Fibroblast of villous mesenchyme (primary cell): ENCODE measurements around the gene ITPK1. TPM values are rescaled to one million over a fixed set of nuclear protein-coding genes. Genes with fewer than 3 reads are reported as not detected.

ENCODE experiments used
- DNase-seq: peaks from one replicate; pipeline ENCODE4 v3.0.0-alpha.2; 2010; ENCODE audit warnings: low read depth
- H3K4me3 ChIP-seq: 2 replicates; pipeline ENCODE4 v1.5.1; 2011; ENCODE audit warnings: low read depth, mild to moderate bottlenecking, low read length
- total RNA-seq: library from RNA; depleted of rRNA; stranded (reverse); fragments of >200 nt; gene quantifications from 2 replicates; pipeline ENCODE4 v1.2.3, GENCODE V29; 2012
- TF ChIP-seq, protein P1 (sequence below): IDR thresholded peaks from 2 replicates; pipeline ENCODE4 v1.5.1; 2012; ENCODE audit warnings: low read depth, mild to moderate bottlenecking, low read length; ENCODE audit not compliant: insufficient read depth

Gene ITPK1
- total RNA-seq, 1 donor: 15.5 TPM

DNA sequence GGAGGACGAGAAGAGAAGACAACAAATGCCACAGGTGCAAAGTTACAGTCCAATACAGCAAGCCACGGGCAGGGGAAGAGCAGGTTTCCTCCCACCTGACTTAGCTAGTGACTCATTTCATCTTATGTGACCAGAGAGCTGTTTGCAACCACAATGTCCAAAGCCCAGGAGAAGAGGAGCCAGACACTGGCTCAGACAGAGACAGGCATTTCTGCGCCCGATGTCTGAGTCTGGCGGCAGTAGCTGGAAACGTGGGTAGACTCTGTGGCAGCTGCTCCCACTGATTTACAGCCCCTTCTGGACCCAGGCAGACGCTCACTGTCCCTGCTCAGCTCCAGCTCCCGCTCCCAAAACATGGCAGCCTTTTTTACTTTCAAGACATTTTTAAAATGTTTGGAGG, 132.8 kb downstream of the ITPK1 start:
- no peak for DNase-seq
- no peak overlapping the region for H3K4me3 ChIP-seq
- TF ChIP-seq, protein P1, sequence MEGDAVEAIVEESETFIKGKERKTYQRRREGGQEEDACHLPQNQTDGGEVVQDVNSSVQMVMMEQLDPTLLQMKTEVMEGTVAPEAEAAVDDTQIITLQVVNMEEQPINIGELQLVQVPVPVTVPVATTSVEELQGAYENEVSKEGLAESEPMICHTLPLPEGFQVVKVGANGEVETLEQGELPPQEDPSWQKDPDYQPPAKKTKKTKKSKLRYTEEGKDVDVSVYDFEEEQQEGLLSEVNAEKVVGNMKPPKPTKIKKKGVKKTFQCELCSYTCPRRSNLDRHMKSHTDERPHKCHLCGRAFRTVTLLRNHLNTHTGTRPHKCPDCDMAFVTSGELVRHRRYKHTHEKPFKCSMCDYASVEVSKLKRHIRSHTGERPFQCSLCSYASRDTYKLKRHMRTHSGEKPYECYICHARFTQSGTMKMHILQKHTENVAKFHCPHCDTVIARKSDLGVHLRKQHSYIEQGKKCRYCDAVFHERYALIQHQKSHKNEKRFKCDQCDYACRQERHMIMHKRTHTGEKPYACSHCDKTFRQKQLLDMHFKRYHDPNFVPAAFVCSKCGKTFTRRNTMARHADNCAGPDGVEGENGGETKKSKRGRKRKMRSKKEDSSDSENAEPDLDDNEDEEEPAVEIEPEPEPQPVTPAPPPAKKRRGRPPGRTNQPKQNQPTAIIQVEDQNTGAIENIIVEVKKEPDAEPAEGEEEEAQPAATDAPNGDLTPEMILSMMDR: no peak

DNA sequence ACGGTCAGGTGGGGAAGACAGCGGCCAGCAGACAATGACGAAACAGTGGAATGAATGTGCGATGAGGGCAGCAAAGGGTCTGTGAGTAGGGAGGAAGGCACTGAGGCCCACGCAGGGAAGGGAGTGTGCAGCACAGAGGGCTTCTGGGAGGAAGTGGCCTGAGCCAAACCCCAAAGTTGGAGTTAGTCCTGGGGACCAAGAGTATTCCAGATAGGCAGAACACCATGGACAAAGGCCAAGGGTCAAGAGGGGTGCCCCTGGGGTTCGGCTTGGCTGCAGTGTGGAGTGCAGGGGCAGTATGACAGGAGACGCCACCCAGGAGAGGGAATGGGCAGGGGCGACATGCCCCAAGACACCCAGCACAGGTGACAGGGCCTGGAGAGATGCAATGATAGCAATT, 134.0 kb downstream of the ITPK1 start:
- DNase-seq: no peak
- TF ChIP-seq, protein P1: no peak
- H3K4me3 ChIP-seq: no peak overlapping the region

DNA sequence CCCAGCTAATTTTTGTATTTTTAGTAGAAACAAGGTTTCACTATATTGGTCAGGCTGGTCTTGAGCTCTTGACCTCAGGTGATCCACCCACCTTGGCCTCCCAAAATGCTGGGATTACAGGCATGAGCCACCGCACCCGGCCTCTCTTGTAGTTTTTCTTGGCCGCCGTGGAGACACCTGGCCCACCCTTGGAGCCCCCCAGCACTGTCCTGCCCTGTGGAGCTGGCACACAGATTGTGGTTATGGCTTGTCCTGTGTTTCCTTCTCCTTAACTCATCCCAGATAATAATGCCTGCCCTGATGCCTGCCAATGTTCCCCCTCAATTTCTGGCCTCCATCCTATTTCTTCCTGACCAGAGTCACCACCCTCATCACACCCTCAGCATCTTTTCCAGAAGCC, 134.9 kb downstream of the ITPK1 start:
- TF ChIP-seq, protein P1: no peak
- no peak overlapping the region for H3K4me3 ChIP-seq
- no peak for DNase-seq

DNA sequence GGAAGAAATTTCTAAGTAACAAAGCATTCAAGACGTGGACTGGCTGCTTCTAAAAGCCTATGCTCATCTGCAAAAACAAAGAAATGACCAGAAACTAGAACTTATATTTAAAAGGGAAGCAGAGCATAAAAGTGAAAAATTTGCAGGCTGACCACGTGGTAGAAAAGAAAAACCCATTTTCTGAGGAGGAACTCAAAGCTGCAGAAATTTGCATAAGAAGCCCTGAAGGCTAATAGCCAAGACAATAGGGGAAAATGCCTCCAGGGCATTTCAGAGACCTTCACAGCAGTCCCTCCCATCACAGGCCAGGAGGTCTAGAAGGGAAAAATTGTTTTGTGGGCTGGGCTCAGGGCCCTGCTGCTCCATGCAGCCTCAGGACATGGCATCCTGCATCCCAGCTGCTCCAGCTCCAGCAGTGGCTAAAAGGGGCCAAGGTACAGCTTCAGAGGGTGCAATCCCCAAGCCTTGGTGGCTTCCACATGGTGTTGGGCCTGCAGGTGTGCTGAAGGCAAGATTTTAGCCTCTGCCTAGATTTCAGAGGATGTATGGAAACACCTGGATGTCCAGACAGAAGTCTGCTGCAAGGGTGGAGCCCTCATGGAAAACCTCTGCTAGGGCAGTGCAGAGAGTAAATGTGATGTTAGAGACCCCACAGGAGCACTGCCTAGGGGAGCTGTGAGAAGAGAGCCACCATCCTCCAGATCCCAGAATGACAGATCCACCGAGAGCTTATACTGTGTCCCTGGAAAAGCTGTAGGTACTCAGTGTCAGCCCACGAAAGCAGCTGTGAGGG, 137.3 kb downstream of the ITPK1 start:
- TF ChIP-seq, protein P1: no peak
- no peak for DNase-seq
- no peak overlapping the region for H3K4me3 ChIP-seq

DNA sequence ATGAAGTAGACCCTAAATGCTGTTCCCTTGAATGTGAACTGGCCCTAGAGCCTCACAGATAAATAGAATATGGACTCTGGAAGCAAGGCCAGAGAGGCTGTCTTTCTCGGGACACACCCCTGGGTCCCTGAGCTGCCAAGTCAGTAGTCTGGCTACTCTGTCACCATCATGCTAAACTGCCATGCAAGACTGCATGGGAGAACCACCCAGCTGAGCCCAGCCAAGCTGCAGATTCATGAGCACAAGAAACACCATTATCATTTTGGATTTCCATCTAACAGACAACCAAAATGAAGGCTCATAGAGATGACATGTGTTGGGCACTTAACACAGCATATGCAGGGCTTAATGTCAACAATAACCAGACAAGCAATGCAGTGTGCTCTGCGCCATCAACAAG, 139.5 kb downstream of the ITPK1 start:
- TF ChIP-seq, protein P1: no peak
- H3K4me3 ChIP-seq: no peak overlapping the region
- no peak for DNase-seq

GRCh38 chr14:92974541-92975345, 141.0 kb downstream of the ITPK1 start:
- no peak for DNase-seq
- TF ChIP-seq, protein P1: no peak
- H3K4me3 ChIP-seq: no peak overlapping the region
